CD14-positive monocyte (primary cell): Measurements from ENCODE around the gene ST3GAL4. TPM values are rescaled to one million over a fixed set of nuclear protein-coding genes. Genes with fewer than 3 reads are reported as not detected.

ENCODE experiments used
- DNase-seq, 3 donors: peaks; one replicate each; pipeline ENCODE4 v3.0.0-alpha.2; 2011 to 2022
- H2AFZ ChIP-seq: 2 replicates; pipeline ENCODE4 v1.6.0; 2012; ENCODE audit warnings: mild to moderate bottlenecking, low read depth, low read length, inconsistent platforms; ENCODE audit not compliant: insufficient read depth, poor library complexity, severe bottlenecking
- H3K27ac ChIP-seq, 2 donors: 1 replicate in 1 of 2; 2 replicates in 1 of 2; pipeline ENCODE4 v1.5.1; 2012 to 2013; ENCODE audit warnings: low read length in 2 of 2, control low read depth in 1 of 2, inconsistent platforms in 1 of 2, low read depth in 1 of 2, mild to moderate bottlenecking in 1 of 2
- H3K27me3 ChIP-seq, 2 donors: one replicate each; pipeline versions ENCODE4 v1.6.0 to v1.6.1; 2011 to 2013; ENCODE audit warnings: low read length in 2 of 2; ENCODE audit not compliant: control insufficient read depth in 2 of 2, insufficient read depth in 2 of 2
- H3K36me3 ChIP-seq, 2 donors: replicated peaks in 1 of 2; 1 replicate in 1 of 2; 2 replicates in 1 of 2; pipeline versions ENCODE4 v1.5.1 to v1.6.1; 2012 to 2013; ENCODE audit warnings: low read length in 2 of 2, control low read depth in 1 of 2, inconsistent platforms in 1 of 2, mild to moderate bottlenecking in 1 of 2; ENCODE audit not compliant: insufficient read depth in 2 of 2, control insufficient read depth in 1 of 2
- H3K4me1 ChIP-seq, 2 donors: 1 replicate in 1 of 2; 2 replicates in 1 of 2; pipeline versions ENCODE4 v1.5.1 to v1.6.1; 2012 to 2013; ENCODE audit warnings: low read length in 2 of 2, control low read depth in 1 of 2, inconsistent platforms in 1 of 2, mild to moderate bottlenecking in 1 of 2, moderate library complexity in 1 of 2; ENCODE audit not compliant: insufficient read depth in 2 of 2, control insufficient read depth in 1 of 2
- H3K4me2 ChIP-seq: replicated peaks from 2 replicates; pipeline ENCODE3; 2012; ENCODE audit warnings: low read length, moderate library complexity, mild to moderate bottlenecking; ENCODE audit not compliant: poor library complexity, severe bottlenecking; ENCODE audit errors: extremely low read depth
- H3K4me3 ChIP-seq, 3 experiments: fragments of 200-600 bp in 1 of 3; sonication (generic) in 1 of 3; replicated peaks in 1 of 3; 1 replicate in 2 of 3; 2 replicates in 1 of 3; pipeline ENCODE4 v1.5.1; 2011 to 2013; ENCODE audit warnings: low read length in 3 of 3, mild to moderate bottlenecking in 3 of 3, control low read depth in 2 of 3, low read depth in 2 of 3, inconsistent platforms in 1 of 3, moderate library complexity in 1 of 3
- H3K79me2 ChIP-seq: 2 replicates; pipeline ENCODE4 v1.6.0; 2012; ENCODE audit warnings: mild to moderate bottlenecking, control low read depth, inconsistent platforms, low read length, moderate library complexity; ENCODE audit not compliant: insufficient read depth
- H3K9ac ChIP-seq: 2 replicates; pipeline ENCODE4 v1.6.0; 2017; ENCODE audit warnings: low read length, mild to moderate bottlenecking; ENCODE audit not compliant: insufficient read depth, poor library complexity, severe bottlenecking
- H3K9me3 ChIP-seq, 2 donors: replicated peaks in 1 of 2; 1 replicate in 1 of 2; 2 replicates in 1 of 2; pipeline versions ENCODE4 v1.5.1 to v1.6.1; 2012 to 2013; ENCODE audit warnings: low read length in 2 of 2, control low read depth in 1 of 2; ENCODE audit not compliant: control insufficient read depth in 1 of 2, insufficient read depth in 1 of 2
- H4K20me1 ChIP-seq: 2 replicates; pipeline ENCODE4 v1.6.0; 2012; ENCODE audit warnings: mild to moderate bottlenecking, low read length, control low read depth, moderate library complexity; ENCODE audit not compliant: insufficient read depth
- H3K27ac Mint-ChIP-seq, 7 donors: one replicate each; pipeline ENCODE4 v1.8.0; 2020; ENCODE audit warnings: mild to moderate bottlenecking in 7 of 7, mixed read lengths in 7 of 7, moderate library complexity in 6 of 7, inconsistent platforms in 2 of 7
- H3K27me3 Mint-ChIP-seq, 3 donors: one replicate each; pipeline ENCODE4 v1.8.0; 2021 to 2022; ENCODE audit warnings: low read depth in 3 of 3, mild to moderate bottlenecking in 3 of 3, mixed read lengths in 3 of 3, moderate library complexity in 3 of 3, inconsistent platforms in 1 of 3
- H3K36me3 Mint-ChIP-seq, 2 donors: one replicate each; pipeline ENCODE4 v1.8.0; 2020; ENCODE audit warnings: mixed read lengths in 2 of 2, inconsistent platforms in 1 of 2, mild to moderate bottlenecking in 1 of 2
- H3K4me1 Mint-ChIP-seq: one replicate; pipeline ENCODE4 v1.8.0; 2020; ENCODE audit warnings: mild to moderate bottlenecking, mixed read lengths
- H3K4me3 Mint-ChIP-seq, 2 donors: one replicate each; pipeline ENCODE4 v1.8.0; 2020; ENCODE audit warnings: mild to moderate bottlenecking in 2 of 2, mixed read lengths in 2 of 2, moderate library complexity in 1 of 2
- H3K9me3 Mint-ChIP-seq, 7 donors: one replicate each; pipeline ENCODE4 v1.8.0; 2020 to 2022; ENCODE audit warnings: mixed read lengths in 7 of 7, mild to moderate bottlenecking in 6 of 7, moderate library complexity in 6 of 7, inconsistent platforms in 2 of 7
- WGBS: methylation state at CpG from one replicate; pipeline ENCODE4 v1.1.5; 2013; ENCODE audit warnings: missing lambda C conversion rate; ENCODE audit not compliant: insufficient coverage; 5-methylcytosine and 5-hydroxymethylcytosine counted together
- intact Hi-C, 2 donors: fragments of 100-400 bp; cut with micrococcal nuclease; formaldehyde crosslinking; loops; one replicate each; pipeline versions ENCODE4 v1.15.0 to v1.15.1; 2023
- polyA plus RNA-seq, 3 donors: library from polyadenylated mRNA; depleted of rRNA in 1 of 3; unstranded in 2 of 3; stranded (reverse) in 1 of 3; fragments of 300-500 nt in 2 of 3; fragments of >200 nt in 1 of 3; fragmentation: Illumina TruSeq in 2 of 3; gene quantifications; 1 replicate in 2 of 3; 2 replicates in 1 of 3; pipeline ENCODE4 v1.2.3, GENCODE V29; 2012 to 2021
- TF ChIP-seq, protein P1 (sequence below): fragments of 200-600 bp; IDR thresholded peaks from one replicate; pipeline ENCODE4 v1.8.0; 2022; ENCODE audit warnings: antibody characterized with exemption, mild to moderate bottlenecking

ST3GAL4 gene
- polyA plus RNA-seq, 3 donors = 7.8 to 14.3 (median 10.1) TPM

DNA sequence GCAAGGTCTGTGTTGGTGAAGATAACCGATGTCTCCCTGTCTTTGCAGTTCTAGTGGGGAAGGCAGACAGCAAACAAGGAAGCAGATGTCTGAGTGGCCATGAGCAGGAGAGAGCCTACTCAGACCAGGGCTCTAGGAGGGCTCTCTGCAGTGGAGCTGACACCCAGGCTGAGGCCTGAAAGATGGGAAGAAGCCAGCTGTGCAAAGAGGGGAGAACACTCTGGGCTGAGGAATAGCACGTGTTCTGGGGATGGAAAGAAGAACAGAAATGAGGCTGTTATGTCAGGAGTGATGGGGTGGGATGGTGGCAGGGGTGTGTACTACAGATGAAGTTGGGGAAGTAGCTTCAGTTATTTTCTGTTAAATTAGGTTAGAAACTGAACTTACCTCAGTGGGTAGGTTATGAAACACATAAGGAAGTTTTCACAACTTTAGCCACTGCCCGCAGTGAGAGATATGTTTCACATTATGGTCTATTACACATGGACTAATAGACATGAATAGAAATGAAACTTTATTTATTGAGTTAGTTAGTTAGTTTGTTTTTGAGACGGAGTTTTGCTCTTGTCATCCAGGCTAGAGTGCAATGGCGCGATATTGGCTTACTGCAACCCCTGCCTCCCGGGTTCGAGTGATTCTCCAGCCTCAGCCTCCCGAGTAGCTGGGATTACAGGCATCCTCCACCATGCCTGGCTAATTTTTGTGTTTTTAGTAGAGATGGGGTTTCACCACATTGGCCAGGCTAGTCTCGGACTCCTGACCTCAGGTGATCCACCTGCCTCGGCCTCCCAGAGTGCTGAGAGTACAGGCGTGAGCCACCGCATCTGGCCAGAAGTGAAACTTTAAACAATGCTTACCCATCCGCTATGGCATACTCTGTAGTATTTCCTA is 43.8 kb upstream of the ST3GAL4 start:
- H3K4me3 ChIP-seq = peak overlapping the region; percentile 3 to 68 (median 37)
- H4K20me1 ChIP-seq = no peaks in the 10 kb centered on the region
- H3K36me3 Mint-ChIP-seq = peaks cover 25 to 42% of the 10 kb centered on the region in 2 donors
- peaks cover 51 to 59% of the 10 kb centered on the region in 2 donors for H3K4me1 ChIP-seq
- H2AFZ ChIP-seq = no peak overlapping the region
- H3K27me3 Mint-ChIP-seq = no peaks in the 10 kb centered on the region
- peak overlapping the region; percentile 60 for H3K4me2 ChIP-seq
- H3K4me3 Mint-ChIP-seq = peak overlapping the region; percentile 69 to 73
- TF ChIP-seq, protein P1, sequence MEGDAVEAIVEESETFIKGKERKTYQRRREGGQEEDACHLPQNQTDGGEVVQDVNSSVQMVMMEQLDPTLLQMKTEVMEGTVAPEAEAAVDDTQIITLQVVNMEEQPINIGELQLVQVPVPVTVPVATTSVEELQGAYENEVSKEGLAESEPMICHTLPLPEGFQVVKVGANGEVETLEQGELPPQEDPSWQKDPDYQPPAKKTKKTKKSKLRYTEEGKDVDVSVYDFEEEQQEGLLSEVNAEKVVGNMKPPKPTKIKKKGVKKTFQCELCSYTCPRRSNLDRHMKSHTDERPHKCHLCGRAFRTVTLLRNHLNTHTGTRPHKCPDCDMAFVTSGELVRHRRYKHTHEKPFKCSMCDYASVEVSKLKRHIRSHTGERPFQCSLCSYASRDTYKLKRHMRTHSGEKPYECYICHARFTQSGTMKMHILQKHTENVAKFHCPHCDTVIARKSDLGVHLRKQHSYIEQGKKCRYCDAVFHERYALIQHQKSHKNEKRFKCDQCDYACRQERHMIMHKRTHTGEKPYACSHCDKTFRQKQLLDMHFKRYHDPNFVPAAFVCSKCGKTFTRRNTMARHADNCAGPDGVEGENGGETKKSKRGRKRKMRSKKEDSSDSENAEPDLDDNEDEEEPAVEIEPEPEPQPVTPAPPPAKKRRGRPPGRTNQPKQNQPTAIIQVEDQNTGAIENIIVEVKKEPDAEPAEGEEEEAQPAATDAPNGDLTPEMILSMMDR = peak; percentile 13
- peak; percentile 70 to 87 (median 78) for DNase-seq
- peak overlapping the region; percentile 74 to 84 for H3K27ac ChIP-seq
- peaks cover 55% of the 10 kb centered on the region for H3K4me1 Mint-ChIP-seq
- WGBS = 3% methylated on average over 8 of the region's 14 CpGs
- peaks cover 4 to 25% of the 10 kb centered on the region in 2 donors for H3K36me3 ChIP-seq
- H3K9me3 ChIP-seq = peaks cover 0 to 4% of the 10 kb centered on the region in 2 donors
- H3K79me2 ChIP-seq = peaks cover 34% of the 10 kb centered on the region
- H3K27ac Mint-ChIP-seq = peak overlapping the region; percentile 90 to 95 (median 92)
- intact Hi-C loops = loop anchor here (2.0 to 5.0 kb wide), 4 partner anchors 46 to 169 kb away; partner anchors contain the start of gene ST3GAL4 (in 1 of the 2)
- peak overlapping the region; percentile 35 for H3K9ac ChIP-seq
- H3K27me3 ChIP-seq = no peaks in the 10 kb centered on the region
- H3K9me3 Mint-ChIP-seq = no peaks in the 10 kb centered on the region

DNA sequence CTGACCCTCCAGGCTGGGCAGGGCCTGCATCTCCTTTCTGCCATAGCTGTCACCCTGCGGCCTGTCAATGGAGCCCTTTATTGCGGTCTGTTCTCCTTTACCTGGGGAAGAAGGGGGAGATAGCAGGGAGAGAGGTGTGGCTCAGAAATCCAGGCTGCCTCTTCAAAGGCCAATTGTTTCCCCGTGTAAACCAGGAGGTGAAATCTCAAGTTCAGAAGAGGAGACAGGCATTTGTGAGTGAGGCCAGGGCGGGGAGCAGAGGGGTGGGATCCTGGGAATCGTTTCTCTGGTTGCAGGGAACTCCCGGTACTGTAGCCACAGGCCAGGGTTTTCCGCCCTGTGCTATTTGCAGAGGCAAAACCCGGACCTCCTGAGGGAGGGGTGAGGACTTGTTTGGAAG is 42.5 kb upstream of the ST3GAL4 start:
- H4K20me1 ChIP-seq = no peaks in the 10 kb centered on the region
- no peak overlapping the region for H2AFZ ChIP-seq
- peaks cover 20 to 31% of the 10 kb centered on the region in 2 donors for H3K36me3 Mint-ChIP-seq
- H3K79me2 ChIP-seq = peaks cover 42% of the 10 kb centered on the region
- H3K27me3 Mint-ChIP-seq = no peaks in the 10 kb centered on the region
- peaks cover 61 to 69% of the 10 kb centered on the region in 2 donors for H3K4me1 ChIP-seq
- no peak for DNase-seq
- WGBS = 81% methylated on average over 5 of the region's 8 CpGs
- peaks cover 0 to 4% of the 10 kb centered on the region in 2 donors for H3K9me3 ChIP-seq
- H3K9ac ChIP-seq = no peak overlapping the region
- peaks cover 62% of the 10 kb centered on the region for H3K4me1 Mint-ChIP-seq
- H3K4me3 ChIP-seq = no peak overlapping the region
- H3K27ac Mint-ChIP-seq = peak overlapping the region; percentile 35 to 90 (median 64)
- H3K36me3 ChIP-seq = peaks cover 4 to 19% of the 10 kb centered on the region in 2 donors
- H3K27me3 ChIP-seq = no peaks in the 10 kb centered on the region
- TF ChIP-seq, protein P1 = no peak
- intact Hi-C loops = loop anchor here (5.0 kb wide), 3 partner anchors 44 to 164 kb away; partner anchors contain the start of gene ST3GAL4 (in 1 of the 2)
- no peaks in the 10 kb centered on the region for H3K9me3 Mint-ChIP-seq
- H3K27ac ChIP-seq = peak overlapping the region; percentile 74 to 84
- no peak overlapping the region for H3K4me3 Mint-ChIP-seq
- no peak overlapping the region for H3K4me2 ChIP-seq
